HepG2 (cell line): ENCODE measurements around the gene VASH2. TPM values are rescaled to one million over a fixed set of nuclear protein-coding genes. Genes with fewer than 3 reads are reported as not detected.

Experiments
- HDAC1 ChIP-seq: sonication (generic); formaldehyde crosslinking; IDR thresholded peaks from 2 replicates; pipeline ENCODE4 v1.5.1; 2020; ENCODE audit warnings: mild to moderate bottlenecking, missing genetic modification reagents
- HNRNPLL ChIP-seq: fragments of 200-400 bp; formaldehyde crosslinking; IDR thresholded peaks from 2 replicates; pipeline ENCODE4 v1.6.1; 2017; ENCODE audit warnings: mild to moderate bottlenecking, low read depth, low read length; ENCODE audit not compliant: poor library complexity, severe bottlenecking
- JUND ChIP-seq: sonication (generic); formaldehyde crosslinking; IDR thresholded peaks from 2 replicates; pipeline ENCODE4 v1.8.0; 2022; ENCODE audit warnings: mild to moderate bottlenecking, missing genetic modification reagents
- KAT2B ChIP-seq: fragments of 150-350 bp; IDR thresholded peaks from 2 replicates; pipeline ENCODE4 v1.6.1; 2014; ENCODE audit warnings: low read depth, low read length, borderline replicate concordance
- ZNF326 ChIP-seq: sonication (generic); formaldehyde crosslinking; IDR thresholded peaks from 2 replicates; pipeline ENCODE4 v1.4.0; 2020; ENCODE audit warnings: missing genetic modification reagents, borderline replicate concordance
- ZNF383 ChIP-seq: sonication (generic); formaldehyde crosslinking; IDR thresholded peaks from 2 replicates; pipeline ENCODE4 v1.4.0; 2020; ENCODE audit warnings: missing genetic modification reagents, mild to moderate bottlenecking, borderline replicate concordance
- ZNF615 ChIP-seq: sonication (generic); formaldehyde crosslinking; IDR thresholded peaks from 2 replicates; pipeline ENCODE4 v1.5.0; 2020; ENCODE audit warnings: mild to moderate bottlenecking, missing genetic modification reagents, borderline replicate concordance
- polyA plus RNA-seq, 8 experiments: library from polyadenylated mRNA; depleted of rRNA in 3 of 8; stranded (reverse) in 7 of 8; unstranded in 1 of 8; fragments of >200 nt; fragmentation: Illumina TruSeq in 4 of 8; extraction: Trizol in 4 of 8; gene quantifications; 2 replicates each; pipeline versions ENCODE4 v1.2.1 to v1.2.3, GENCODE V29; 2011 to 2016; ENCODE audit warnings: low read depth in 4 of 8, missing spikeins in 1 of 8, mixed read lengths in 1 of 8; ENCODE audit not compliant: insufficient read depth in 1 of 8
- total RNA-seq, 5 experiments: library from RNA; depleted of rRNA; stranded (reverse); fragments of >200 nt; fragmentation: Illumina TruSeq; extraction: Trizol; gene quantifications; 2 replicates each; pipeline ENCODE4 v1.2.3, GENCODE V29; 2016; ENCODE audit warnings: low read depth in 1 of 5
- TF ChIP-seq, protein P1 (sequence below): sonication (generic); formaldehyde crosslinking; IDR thresholded peaks from one replicate; pipeline ENCODE4 v1.5.1; 2020; ENCODE audit warnings: mild to moderate bottlenecking, missing genetic modification reagents; ENCODE audit errors: not compliant biosample characterization
- TF ChIP-seq, protein P2 (sequence below): sonication (generic); formaldehyde crosslinking; IDR thresholded peaks from 2 replicates; pipeline ENCODE4 v1.5.0; 2020; ENCODE audit warnings: mild to moderate bottlenecking, missing genetic modification reagents
- TF ChIP-seq, protein P3 (sequence below): conservative IDR thresholded peaks from 2 replicates; pipeline ENCODE4 v1.6.1; 2018; ENCODE audit warnings: missing genetic modification reagents
- TF ChIP-seq, protein P4 (sequence below): sonication (generic); formaldehyde crosslinking; IDR thresholded peaks from 2 replicates; pipeline ENCODE4 v1.9.0; 2021; ENCODE audit warnings: missing genetic modification reagents, mild to moderate bottlenecking, borderline replicate concordance

VASH2 gene
- total and polyA plus RNA-seq, 2 of the 13 experiments (the other 11 are each of a cell fraction or from before 2014, with no cell fraction given): 0.44 to 1.00 TPM

DNA sequence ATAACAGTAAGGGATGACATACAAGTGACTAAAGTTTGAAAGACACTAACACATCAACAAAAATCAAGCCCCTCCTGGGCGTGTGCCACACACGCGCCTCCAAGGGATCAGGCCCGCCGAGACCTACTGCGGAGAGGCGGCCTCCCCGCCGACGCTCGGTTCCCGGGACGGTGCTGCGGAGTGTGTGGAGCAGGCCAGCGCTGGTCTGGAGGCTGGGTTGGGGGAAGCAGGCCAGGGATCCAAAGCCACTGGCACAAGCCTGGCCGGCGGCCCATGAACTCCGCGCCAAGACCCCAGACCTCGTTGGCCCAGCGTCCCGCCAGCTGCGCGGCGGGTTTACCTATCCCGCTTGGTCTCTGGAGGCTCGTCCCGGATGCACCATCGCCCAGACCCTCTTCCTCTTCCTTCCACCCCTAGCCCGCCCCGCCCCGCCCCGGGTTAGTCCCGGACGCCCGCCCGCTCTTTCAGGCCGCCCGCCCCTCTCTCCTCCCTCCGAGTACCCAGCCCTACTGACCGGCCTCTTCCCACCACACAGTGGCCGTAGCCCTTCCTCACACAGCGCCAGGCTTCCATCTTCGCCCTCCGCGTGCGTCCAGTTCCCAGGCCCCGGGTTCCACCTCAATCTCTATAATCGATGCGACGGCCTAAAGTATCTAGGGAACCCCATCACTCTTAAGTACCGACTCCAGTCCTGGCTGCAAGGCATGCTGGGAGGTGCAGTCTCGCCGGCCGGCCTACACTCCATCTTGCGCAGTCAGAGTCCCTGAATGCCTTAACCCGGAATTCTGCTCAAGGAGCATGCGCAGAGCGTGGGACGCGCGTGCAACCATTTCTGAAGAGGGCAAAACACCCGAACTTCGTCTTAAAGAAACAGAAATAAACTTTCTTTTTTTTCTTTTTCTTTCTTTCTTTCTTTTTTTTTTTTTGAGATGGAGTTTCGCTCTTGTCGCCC, 65.0 kb downstream of the VASH2 start, which contains the start of gene ANGEL2 (continued):
- TF ChIP-seq, protein P1, sequence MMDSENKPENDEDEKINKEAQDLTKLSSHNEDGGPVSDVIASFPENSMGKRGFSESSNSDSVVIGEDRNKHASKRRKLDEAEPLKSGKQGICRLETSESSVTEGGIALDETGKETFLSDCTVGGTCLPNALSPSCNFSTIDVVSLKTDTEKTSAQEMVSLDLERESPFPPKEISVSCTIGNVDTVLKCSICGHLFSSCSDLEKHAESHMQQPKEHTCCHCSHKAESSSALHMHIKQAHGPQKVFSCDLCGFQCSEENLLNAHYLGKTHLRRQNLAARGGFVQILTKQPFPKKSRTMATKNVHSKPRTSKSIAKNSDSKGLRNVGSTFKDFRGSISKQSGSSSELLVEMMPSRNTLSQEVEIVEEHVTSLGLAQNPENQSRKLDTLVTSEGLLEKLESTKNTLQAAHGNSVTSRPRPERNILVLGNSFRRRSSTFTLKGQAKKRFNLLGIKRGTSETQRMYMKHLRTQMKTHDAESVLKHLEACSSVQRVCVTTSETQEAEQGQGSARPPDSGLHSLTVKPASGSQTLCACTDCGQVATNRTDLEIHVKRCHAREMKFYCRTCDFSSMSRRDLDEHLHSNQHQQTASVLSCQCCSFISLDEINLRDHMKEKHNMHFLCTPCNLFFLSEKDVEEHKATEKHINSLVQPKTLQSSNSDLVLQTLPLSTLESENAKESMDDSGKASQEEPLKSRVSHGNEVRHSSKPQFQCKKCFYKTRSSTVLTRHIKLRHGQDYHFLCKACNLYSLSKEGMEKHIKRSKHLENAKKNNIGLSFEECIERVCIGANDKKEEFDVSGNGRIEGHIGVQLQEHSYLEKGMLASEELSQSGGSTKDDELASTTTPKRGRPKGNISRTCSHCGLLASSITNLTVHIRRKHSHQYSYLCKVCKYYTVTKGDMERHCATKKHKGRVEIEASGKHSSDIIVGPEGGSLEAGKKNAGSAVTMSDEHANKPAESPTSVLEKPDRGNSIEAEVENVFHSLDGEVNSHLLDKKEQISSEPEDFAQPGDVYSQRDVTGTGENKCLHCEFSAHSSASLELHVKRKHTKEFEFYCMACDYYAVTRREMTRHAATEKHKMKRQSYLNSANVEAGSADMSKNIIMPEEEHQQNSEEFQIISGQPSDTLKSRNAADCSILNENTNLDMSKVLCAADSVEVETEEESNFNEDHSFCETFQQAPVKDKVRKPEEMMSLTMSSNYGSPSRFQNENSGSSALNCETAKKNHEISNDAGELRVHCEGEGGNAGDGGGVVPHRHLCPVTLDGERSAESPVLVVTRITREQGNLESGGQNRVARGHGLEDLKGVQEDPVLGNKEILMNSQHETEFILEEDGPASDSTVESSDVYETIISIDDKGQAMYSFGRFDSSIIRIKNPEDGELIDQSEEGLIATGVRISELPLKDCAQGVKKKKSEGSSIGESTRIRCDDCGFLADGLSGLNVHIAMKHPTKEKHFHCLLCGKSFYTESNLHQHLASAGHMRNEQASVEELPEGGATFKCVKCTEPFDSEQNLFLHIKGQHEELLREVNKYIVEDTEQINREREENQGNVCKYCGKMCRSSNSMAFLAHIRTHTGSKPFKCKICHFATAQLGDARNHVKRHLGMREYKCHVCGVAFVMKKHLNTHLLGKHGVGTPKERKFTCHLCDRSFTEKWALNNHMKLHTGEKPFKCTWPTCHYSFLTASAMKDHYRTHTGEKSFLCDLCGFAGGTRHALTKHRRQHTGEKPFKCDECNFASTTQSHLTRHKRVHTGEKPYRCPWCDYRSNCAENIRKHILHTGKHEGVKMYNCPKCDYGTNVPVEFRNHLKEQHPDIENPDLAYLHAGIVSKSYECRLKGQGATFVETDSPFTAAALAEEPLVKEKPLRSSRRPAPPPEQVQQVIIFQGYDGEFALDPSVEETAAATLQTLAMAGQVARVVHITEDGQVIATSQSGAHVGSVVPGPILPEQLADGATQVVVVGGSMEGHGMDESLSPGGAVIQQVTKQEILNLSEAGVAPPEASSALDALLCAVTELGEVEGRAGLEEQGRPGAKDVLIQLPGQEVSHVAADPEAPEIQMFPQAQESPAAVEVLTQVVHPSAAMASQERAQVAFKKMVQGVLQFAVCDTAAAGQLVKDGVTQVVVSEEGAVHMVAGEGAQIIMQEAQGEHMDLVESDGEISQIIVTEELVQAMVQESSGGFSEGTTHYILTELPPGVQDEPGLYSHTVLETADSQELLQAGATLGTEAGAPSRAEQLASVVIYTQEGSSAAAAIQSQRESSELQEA (CRISPR knock-in tag): peak; percentile 55
- TF ChIP-seq, protein P2, sequence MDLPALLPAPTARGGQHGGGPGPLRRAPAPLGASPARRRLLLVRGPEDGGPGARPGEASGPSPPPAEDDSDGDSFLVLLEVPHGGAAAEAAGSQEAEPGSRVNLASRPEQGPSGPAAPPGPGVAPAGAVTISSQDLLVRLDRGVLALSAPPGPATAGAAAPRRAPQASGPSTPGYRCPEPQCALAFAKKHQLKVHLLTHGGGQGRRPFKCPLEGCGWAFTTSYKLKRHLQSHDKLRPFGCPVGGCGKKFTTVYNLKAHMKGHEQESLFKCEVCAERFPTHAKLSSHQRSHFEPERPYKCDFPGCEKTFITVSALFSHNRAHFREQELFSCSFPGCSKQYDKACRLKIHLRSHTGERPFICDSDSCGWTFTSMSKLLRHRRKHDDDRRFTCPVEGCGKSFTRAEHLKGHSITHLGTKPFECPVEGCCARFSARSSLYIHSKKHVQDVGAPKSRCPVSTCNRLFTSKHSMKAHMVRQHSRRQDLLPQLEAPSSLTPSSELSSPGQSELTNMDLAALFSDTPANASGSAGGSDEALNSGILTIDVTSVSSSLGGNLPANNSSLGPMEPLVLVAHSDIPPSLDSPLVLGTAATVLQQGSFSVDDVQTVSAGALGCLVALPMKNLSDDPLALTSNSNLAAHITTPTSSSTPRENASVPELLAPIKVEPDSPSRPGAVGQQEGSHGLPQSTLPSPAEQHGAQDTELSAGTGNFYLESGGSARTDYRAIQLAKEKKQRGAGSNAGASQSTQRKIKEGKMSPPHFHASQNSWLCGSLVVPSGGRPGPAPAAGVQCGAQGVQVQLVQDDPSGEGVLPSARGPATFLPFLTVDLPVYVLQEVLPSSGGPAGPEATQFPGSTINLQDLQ: no peak
- TF ChIP-seq, protein P3, sequence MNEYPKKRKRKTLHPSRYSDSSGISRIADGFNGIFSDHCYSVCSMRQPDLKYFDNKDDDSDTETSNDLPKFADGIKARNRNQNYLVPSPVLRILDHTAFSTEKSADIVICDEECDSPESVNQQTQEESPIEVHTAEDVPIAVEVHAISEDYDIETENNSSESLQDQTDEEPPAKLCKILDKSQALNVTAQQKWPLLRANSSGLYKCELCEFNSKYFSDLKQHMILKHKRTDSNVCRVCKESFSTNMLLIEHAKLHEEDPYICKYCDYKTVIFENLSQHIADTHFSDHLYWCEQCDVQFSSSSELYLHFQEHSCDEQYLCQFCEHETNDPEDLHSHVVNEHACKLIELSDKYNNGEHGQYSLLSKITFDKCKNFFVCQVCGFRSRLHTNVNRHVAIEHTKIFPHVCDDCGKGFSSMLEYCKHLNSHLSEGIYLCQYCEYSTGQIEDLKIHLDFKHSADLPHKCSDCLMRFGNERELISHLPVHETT (CRISPR knock-in tag): peak; percentile 51; the same call in 1 of the 2 replicates
- TF ChIP-seq HNRNPLL (peak; percentile 80), HDAC1 (CRISPR knock-in tag) (peak; percentile 67), ZNF383 (CRISPR knock-in tag) (no peak), JUND (CRISPR knock-in tag) (no peak), ZNF615 (CRISPR knock-in tag) (no peak), ZNF326 (CRISPR knock-in tag) (no peak), KAT2B (no peak)
- TF ChIP-seq, protein P4, sequence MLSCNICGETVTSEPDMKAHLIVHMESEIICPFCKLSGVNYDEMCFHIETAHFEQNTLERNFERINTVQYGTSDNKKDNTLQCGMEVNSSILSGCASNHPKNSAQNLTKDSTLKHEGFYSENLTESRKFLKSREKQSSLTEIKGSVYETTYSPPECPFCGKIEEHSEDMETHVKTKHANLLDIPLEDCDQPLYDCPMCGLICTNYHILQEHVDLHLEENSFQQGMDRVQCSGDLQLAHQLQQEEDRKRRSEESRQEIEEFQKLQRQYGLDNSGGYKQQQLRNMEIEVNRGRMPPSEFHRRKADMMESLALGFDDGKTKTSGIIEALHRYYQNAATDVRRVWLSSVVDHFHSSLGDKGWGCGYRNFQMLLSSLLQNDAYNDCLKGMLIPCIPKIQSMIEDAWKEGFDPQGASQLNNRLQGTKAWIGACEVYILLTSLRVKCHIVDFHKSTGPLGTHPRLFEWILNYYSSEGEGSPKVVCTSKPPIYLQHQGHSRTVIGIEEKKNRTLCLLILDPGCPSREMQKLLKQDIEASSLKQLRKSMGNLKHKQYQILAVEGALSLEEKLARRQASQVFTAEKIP (CRISPR knock-in tag): no peak
